PFSK-1 (cell line): Measurements from ENCODE around the gene AIG1.

Experiments used
- FOXP2 ChIP-seq: optimal IDR thresholded peaks from 2 replicates; pipeline ENCODE3; 2011; ENCODE audit warnings: borderline replicate concordance, control low read depth, inconsistent platforms; ENCODE audit not compliant: insufficient read depth; ENCODE audit errors: extremely low read length, extremely low read depth
- POLR2AphosphoS5 ChIP-seq: IDR thresholded peaks from 2 replicates; pipeline ENCODE4 v1.6.1; 2012; ENCODE audit warnings: low read depth, mild to moderate bottlenecking, control low read depth, low read length, moderate library complexity
- REST ChIP-seq, 2 experiments: IDR thresholded peaks; 2 replicates each; pipeline versions ENCODE4 v1.6.1 to v1.8.0; 2011 to 2012; ENCODE audit warnings: low read depth in 2 of 2, low read length in 2 of 2, control low read depth in 1 of 2, inconsistent platforms in 1 of 2, mild to moderate bottlenecking in 1 of 2, moderate library complexity in 1 of 2; ENCODE audit not compliant: insufficient read depth in 1 of 2
- SIN3A ChIP-seq: IDR thresholded peaks from 2 replicates; pipeline ENCODE4 v1.6.1; 2012; ENCODE audit warnings: mild to moderate bottlenecking, low read length, moderate library complexity, borderline replicate concordance; ENCODE audit not compliant: insufficient read depth
- TAF1 ChIP-seq: IDR thresholded peaks from 2 replicates; pipeline ENCODE4 v1.6.1; 2012; ENCODE audit warnings: low read length, control low read depth, borderline replicate concordance; ENCODE audit not compliant: insufficient read depth

AIG1 gene

GRCh38 chr6:143126574-143126941 lies 65.9 kb downstream of the AIG1 start:
- no peak for TF ChIP-seq POLR2AphosphoS5

- no peak for TF ChIP-seq REST (IDR thresholded peaks at IDR 0.05; ENCODE audit: insufficient read depth in 1 of 2, low read depth in 2 of 2, low read length in 2 of 2)
- TF ChIP-seq POLR2AphosphoS5 = no peak
Observed at GRCh38 chr6:143127941-143128680, 67.4 kb downstream of the AIG1 start.

GRCh38 chr6:143128681-143129015 lies 68.0 kb downstream of the AIG1 start:
- no peak for TF ChIP-seq POLR2AphosphoS5
- TF ChIP-seq REST (IDR thresholded peaks at IDR 0.05; ENCODE audit: insufficient read depth in 1 of 2, low read depth in 2 of 2, low read length in 2 of 2) = no peak
- no peak for TF ChIP-seq SIN3A
- TF ChIP-seq TAF1 = no peak
- TF ChIP-seq FOXP2 = no peak

- TF ChIP-seq FOXP2 (no peak), REST (IDR thresholded peaks at IDR 0.05; ENCODE audit: insufficient read depth in 1 of 2, low read depth in 2 of 2, low read length in 2 of 2) (no peak), TAF1 (no peak), SIN3A (no peak), POLR2AphosphoS5 (no peak)
Observed at GRCh38 chr6:143130928-143131327, 70.2 kb downstream of the AIG1 start.

GRCh38 chr6:143135325-143135724 lies 74.6 kb downstream of the AIG1 start:
- TF ChIP-seq REST (IDR thresholded peaks at IDR 0.05; ENCODE audit: insufficient read depth in 1 of 2, low read depth in 2 of 2, low read length in 2 of 2) = no peak
- TF ChIP-seq POLR2AphosphoS5 = no peak
- no peak for TF ChIP-seq FOXP2
- no peak for TF ChIP-seq TAF1
- TF ChIP-seq SIN3A = no peak
